ENCODE data around the gene CASK.
"Not testable (repeated sequence)": the region's sequence is repeated elsewhere in the genome, so short reads cannot be mapped to it uniquely, and the experiment has no call there.

Gene CASK

DNA sequence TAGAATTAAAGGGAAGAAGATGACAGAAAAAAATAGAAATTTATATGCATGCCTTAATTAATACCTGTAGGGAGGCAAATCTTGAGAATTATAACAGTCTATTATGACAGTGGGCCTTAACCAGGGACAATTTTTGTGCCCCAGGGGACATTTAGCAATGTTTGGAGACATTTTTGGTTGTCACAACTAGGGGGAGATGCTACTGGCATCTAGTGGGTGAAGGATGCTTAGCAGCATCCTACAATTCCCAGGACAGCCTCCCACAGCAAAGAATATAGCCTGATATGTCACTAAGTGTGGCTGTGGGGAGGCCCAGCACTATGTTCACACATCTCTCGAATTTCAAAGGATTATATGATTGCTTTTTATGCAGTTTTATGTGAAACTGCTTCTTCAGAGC, 188.8 kb downstream of the CASK start:
- no peak for DNase-seq (ENCODE audit: low read depth in 2 of 2)

DNA sequence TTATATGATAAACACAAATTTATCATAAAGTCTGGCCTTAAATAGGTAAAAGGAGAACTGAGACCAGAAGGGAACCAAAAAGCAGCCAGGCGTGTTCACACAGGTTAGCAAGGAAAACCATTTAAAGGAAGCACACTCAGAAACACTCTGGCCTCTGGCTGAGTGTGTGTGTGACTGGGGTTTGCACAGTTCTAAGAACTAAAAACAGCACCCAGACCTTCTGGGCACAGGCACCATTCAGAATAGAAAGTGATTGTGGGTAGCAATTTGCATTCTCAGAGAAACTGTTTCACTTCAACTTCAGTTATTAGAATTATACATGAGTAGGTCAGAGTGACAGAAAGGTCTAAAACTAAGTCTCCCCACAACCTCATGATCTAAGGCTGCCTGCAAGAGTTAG, 189.4 kb downstream of the CASK start:
- no peak for DNase-seq (ENCODE audit: low read depth in 2 of 2)

DNA sequence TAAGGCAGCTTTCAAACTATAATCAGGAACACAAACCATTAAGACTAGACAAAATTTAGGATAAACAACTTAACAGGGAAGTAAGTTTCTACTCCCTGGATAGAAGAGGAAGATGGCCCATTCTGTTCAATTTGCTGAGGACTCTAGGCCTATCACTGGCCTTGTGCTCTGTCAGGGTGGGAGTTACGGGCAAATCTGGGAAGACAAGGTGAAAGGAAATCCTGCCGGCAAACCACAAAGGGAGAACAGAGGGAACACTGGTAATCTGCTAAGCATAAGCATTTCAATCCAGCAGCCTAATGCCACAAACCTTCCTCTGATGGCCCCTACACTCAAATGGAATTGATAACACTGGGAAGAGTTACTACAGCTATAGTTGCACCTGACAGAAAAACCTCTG, 191.1 kb downstream of the CASK start:
- no peak for DNase-seq (ENCODE audit: low read depth in 2 of 2)

DNA sequence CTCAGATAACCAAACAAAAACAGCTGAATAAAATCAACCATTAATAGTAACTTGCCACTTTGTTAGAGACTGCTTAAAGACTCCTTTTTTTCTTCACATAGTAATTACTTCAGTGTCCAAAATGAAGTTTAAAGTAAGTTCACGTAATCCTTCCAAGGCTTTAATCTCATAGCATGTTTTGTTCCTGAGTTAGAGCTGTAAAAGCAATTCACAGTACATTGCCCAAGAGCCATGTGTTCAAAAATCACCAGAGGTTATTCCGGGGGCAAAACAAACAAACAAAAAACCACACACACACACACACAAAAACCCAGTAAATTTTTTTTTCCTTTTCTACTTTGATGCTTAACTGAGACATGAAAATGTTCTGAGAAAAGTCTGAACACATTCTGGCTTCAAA, 193.3 kb downstream of the CASK start:
- no peak for DNase-seq (ENCODE audit: low read depth in 2 of 2)

DNA sequence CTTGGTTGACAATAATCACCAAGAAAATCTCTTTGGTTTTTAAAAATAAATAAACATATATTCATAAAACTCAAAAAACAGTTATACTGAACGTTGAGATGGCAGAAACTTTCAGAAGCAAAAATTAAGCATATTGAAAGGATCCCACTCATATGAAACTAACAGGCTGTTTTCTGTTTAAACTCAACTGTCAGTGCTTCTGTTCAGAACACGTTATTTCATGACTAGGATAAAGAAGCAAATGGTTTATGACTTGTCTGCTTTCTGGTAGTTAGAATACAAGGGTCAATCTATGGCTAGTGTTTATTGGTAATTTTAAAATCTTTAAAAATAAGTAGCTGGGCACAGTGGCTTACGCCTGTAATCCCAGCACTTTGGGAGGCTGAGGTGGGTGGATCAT, 195.2 kb downstream of the CASK start:
- DNase-seq (ENCODE audit: low read depth in 2 of 2), result no peak

DNA sequence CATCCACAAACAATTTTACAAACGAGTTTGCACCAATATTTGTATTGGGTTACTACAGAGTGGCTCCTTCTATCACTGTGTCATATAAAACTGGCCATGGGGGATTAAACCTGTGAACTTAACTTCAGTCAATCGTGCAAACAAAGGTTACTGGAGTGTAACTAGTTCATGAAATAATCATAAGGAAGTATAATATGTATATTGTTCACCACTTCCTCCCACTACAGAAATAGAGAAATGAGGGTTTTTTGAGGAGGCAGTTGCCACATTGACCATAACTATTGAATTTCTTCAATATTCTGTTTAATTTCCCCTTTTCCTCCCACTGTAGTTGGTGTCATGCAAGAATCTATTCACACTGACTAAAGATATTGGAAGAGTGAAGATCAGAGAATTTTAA, 199.5 kb downstream of the CASK start, which contains the start of gene GPR82:
TSS of gene GPR82 (plus strand) at position 356 of the 400 bp plus-strand sequence. CDS start 2,846 bp downstream, outside the sequence.
- DNase-seq (ENCODE audit: low read depth in 2 of 2), result no peak

DNA sequence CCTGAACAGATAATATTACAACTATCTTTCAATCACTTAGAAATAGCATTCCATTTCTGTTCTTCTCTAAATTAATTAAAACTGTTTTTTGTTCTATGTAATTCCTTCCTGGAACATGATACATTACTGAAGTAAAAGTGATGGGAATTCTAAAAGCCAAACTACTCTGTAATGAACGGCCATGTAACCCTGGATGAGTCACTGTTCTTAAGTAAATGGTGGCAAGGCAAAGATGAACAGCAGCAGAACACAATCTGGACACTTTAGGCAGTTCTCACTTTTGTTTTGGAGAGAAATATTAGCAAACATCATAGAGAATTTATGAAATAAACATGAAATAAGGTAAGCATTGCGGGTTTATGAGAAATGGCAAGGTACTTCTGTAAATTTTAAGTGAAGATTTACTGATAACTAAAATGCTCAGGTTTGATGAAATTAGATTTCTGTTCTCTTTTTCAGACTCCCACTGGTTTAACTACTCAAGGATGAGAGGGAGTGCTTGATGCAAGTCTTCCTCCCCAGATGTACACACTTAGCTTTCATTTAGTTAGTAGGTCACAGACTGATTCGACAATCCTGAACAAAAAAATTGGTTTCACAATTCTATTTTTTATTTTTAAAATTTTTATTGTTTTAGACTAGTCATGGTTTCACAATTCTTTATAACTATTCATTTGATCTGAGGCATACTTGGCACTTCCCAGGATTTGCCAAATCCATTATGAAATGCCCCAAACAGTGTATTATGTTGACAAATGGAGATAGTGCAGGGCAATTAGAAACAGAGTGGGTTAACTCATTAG, 200.3 kb downstream of the CASK start:
- no peak for DNase-seq (ENCODE audit: low read depth in 2 of 2)

DNA sequence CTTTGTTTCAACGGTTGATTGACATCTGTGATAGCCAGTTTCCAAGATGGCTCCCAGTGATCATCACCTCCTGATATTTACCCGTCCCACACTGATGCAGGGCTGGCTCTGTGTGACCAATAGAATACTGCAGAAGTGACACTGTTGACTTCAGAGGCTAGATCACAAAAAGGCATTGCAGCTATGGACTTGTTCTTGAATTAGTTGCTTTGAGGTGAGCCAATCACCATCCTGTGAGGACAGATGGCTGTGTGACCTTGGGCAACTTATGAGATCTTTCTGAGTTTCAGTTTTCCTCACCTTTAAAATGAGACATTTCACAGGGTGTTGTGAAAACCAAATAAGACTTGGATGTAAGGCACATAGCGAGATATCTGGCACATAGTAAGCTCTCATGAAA, 201.1 kb downstream of the CASK start:
- no peak for DNase-seq (ENCODE audit: low read depth in 2 of 2)

DNA sequence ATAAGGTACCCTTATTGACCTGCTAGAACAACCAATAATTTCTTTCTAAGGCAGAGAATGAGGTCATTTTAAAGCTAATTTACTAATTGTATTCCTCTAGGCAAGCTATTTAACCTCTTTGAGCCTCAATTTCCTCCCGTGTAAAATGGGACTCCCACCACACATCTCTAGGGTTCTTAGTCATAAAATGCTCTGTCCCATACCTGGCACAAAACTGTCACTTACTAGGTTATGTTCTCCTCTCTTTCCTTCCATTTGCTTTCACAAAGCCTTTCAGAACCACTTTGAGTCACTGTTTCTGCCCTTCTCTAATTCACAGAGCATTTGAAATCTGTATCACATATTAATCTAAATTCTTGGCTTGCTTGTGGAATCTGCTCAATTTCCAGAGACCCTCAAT, 201.8 kb downstream of the CASK start:
- no peak for DNase-seq (ENCODE audit: low read depth in 2 of 2)

DNA sequence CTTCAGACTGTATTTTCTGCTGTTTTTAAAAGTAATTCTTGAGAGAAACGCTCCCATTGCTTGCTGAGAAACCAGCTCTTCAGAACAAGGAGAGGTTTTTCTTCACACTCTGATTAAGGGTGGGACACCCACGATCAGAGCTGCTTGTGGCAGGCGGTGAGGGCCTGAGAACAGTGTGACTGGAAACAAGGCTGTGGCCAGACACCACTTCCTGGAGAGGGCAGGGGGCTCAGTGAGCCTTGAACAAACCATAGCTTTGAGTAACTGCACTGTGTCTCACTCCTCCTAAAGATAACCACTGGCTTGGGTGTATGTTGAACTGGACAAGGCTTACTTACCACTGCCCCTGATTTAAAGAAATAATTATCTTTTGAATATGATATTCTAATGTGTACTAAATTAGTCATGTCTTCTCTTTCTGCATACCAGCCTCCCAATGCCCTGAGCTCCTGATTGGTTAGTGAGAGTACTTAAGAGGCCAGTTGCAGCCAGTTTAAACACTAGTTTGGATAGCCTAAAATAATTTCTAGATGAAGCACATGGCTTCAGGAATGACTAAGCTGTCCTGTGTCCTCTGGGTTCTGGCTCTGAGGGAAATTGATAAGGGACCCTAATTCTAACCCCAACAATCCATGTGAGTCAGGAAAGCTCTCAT, 203.1 kb downstream of the CASK start:
- peak; percentile 0 to 11 for DNase-seq (ENCODE audit: low read depth in 2 of 2)

DNA sequence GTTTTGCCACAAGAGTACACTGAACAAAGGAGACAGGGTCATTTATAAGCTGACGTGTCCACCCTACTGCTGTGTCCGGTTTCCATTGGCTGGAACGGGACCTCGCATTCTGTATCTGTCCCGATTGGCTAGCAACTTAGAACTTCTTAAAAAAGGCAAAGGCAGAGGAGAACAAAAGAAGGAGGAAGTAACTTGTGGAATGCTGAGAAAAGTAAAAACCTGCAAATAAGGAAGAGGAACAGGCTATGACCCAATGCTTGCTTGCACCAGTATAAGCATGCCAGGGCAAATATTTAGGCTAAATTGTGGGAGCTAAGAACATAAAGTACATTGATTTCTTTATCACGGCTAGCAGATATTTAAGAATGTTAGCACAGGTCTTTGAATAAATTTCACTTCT, 203.7 kb downstream of the CASK start:
- not testable (repeated sequence) for DNase-seq (ENCODE audit: low read depth in 2 of 2)

DNA sequence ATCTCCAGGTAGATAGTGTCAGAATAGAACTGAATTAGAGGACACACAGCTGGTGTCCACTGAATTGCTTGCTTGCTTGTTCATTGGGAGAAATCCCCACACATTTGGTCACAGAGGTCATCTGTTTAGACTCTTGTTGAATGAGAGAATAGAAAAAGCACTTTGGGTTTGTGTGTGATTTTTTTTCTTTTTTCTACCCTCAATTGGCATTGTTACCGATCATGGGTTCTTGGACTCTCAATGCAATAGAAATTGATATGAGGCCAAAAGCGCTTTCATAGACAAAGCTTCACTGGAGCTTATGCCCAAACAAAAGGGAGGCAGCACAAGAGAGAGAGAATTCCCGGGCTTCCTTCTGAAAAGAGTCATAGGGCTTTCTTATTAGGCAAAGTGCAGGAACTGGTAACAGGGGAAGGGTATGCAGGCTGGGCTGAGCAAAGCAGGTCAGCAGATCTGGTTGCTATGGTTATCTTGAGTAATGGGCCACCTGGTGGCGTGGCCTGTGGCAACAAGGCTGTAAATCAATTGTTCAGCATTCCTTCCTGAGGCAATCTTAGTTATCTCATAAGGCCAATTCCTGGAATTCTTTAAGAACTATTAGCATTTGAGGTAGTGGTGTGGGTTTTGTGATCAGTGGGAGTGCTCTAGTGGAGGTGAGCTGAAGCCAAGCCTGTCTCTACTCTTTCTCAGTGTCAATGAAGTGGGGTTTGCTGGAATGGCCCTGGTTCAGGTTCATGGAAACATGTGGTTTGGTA, 204.7 kb downstream of the CASK start:
- DNase-seq (ENCODE audit: low read depth in 2 of 2), result no peak

DNA sequence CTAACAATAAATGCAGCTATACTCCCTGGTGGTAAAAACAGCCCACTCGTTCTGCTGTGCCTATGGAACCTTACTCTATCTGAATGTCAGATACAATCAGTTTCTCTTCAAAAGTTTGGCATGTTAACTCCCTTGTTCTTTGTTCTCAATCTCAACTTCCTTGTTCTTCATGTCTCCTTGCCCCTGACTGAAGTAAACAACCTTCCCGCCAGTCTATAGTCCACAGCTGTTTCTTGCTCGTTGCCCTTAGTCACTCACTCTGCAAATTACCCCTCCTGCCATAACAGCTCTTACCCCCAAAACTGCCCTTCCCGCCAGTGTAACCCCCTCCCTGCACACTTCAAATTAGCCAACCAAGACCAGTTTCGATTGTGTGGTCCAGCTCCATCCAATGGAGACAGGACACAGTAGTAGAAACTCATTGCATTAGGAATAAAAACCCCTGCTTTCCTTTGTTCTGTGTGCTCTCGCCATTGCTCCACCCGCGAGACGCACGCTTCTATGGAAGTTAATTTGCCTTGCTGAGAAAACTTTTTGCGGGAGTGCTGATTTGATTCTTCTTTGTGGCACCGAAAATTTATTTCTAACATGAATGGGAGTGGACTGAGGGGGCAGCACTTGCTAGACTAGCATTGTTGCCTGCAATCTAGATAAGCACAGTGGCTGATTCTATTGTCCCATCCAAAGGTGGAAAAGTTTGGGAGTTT, 206.4 kb downstream of the CASK start:
- no peak for DNase-seq (ENCODE audit: low read depth in 2 of 2)

DNA sequence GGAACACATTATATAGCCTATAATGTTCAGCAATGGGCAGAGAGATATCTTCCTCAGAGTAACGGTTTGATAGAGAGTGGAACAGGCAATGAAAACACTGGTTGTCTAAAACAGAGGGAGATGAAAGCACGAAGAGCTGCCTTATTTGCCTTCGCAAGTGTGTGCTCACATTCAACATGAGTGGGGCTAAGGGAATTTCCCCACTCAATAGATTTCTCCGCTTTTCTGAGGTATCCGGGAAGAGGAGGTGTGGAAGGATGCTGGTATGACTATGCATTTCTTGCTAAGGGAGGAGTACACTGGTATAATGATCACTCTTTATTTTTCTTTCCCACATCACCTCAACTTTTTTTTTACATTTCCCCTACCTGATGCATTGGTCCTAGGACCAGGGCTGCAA, 207.1 kb downstream of the CASK start:
- DNase-seq (ENCODE audit: low read depth in 2 of 2), result no peak

DNA sequence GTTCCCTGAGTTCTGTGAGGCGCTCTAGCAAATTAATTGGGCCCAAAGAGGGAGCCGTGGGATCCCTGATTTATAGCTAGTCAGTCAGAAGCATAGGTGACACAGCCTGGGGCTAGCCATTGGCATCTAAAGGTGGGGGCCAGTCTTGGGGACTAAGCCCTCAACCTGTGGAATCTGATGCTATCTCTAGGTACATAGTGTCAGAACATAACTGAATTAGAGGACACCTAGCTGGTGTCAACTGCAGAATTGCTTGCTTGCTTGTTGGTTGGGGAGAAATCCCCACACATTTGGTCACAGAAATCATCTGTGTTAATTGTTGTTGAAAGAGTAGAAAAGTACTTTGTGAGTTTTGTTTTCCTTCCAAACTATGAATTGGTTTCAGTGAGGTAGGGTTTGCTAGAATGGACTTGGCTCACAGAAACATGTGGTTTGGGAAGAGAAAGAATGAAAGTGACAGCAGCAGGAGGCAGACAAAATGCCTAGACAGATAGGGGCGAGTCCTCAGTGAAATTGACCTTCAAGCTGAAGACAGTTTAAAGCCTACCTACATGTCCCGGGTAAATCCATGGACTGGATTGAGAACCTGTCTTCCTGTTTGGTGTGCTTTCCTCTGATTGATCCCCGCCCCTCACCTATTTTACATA, 212.2 kb downstream of the CASK start:
- DNase-seq (ENCODE audit: low read depth in 2 of 2), result no peak

DNA sequence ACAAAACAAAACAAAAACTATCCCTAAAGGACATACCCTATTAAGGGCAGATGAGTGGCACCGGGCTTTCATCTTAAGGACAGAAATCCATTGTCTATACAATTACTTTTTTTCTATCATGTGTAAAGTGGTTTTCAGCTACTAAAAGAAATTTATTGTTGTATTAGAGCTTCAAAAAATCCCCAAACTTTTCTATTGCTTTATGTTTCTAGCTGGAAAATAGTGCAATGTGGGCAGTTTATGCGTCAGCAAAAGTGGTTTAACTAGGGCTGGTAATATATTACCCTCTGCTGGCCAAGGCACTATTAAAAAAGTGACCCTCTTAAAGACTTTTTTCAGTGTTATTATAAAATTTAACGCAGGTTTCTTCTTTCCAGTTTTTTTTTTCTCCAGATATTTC, 214.9 kb downstream of the CASK start:
- no peak for DNase-seq (ENCODE audit: low read depth in 2 of 2)

DNA sequence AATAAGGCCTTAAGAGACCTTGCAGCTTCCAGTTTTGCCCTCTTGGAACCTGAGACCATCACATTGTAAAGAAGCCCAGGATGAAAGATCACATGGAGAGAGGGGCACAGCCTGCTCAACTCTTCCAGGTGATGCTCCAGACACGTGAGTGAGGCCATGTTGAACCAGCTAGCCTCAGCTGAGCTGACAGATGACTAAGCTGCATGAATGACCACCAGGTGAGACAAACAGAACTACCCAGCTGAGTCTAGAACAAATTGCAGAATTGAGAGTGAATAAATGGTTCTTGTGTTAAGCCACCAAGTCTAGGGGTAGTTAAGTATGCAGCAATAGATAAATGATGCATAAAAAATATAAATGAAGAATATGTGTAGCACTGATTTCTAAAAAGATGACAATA, 216.1 kb downstream of the CASK start:
- no peak for DNase-seq (ENCODE audit: low read depth in 2 of 2)

DNA sequence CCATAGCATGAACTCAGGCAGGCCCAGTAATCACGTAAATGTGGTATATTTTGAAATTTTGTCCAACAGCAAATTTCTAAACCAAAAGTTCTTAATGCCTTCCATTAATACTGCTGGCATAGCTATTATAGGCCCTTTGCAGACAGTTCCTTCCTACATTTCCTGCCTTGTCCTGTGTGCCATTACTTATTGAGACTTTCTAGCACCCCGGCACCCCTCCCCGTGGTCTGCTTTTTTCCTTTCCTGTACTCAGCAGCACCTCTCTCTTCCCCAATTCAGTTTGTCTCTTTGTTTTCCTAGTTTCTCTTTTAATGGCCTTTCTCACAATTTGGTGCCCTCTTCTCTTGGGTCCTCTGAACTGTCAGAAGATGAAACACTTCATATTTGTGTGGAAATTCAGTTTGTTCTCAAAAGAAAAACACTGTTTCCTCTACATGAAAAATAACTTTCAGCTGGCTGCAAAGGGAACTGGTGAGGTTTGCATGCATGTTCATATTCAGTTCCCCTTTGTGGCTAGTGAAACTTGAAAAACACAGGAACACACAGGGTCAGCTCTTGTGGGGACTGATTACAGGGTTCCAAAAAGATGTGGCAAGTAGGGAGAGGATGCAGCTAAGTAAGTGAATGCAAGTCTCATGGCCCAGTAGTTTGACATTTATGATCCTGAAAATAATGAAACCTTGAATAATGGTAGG, 217.5 kb downstream of the CASK start:
- DNase-seq (ENCODE audit: low read depth in 2 of 2), result no peak

DNA sequence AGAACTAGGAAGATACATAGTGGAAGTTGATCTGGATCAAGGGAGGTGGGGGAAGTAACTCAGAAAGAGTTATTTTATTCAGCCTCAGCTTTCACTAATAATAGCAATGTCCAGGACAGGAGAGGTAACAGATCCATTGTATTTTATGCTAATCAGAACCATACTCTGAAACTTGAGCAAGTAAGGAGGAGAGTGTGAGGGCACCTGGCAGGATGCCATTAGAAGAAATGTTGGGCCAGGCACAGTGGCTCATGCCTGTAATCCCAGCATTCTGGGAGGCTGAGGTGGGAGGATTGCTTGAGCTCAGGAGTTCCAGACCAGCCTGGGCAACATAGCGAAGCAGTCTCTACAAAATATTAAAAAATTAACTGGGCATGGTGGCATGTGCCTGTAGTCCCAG, 218.3 kb downstream of the CASK start:
- no peak for DNase-seq (ENCODE audit: low read depth in 2 of 2)

DNA sequence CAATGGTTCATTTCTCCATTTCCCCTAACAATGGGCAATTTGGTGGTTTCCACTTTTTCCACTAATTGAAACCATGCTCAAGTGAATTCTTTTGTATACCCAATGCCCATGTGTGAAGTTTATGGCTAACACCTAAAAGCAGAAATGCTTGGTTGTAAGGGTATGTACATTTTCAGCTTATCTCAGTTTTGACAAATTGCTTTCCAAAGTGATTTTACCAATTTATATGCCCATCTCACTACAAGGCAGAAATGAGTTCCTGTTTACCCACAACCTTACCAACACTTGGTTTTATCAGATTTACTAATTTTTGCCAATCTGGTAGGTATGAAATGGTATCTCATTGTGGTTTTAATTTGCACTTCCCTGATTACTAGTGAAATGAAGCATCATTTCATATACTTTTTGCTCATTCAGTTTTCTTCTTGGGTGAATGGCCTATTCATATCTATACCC, 219.8 kb downstream of the CASK start:
- no peak for DNase-seq (ENCODE audit: low read depth in 2 of 2)

DNA sequence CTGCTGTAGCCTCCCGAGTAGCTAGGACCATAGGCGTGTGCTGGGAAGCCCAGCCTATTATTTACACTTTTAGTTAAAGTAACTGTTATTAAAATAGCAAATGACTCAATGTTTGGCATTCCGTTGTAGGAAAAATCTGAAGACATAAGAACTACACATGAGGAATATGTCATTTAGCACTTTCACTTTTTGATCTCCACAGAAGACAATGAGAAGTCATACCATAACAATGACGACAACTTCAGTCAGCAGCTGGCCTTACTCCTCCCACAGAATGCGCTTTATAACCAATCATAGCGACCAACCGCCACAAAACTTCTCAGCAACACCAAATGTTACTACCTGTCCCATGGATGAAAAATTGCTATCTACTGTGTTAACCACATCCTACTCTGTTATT, 227.9 kb downstream of the CASK start:
- no peak for DNase-seq (ENCODE audit: low read depth in 2 of 2)

Data from activated CD4-positive, alpha-beta T cell treated with anti-CD3 and anti-CD28 coated beads for 24 hours (primary cell).